HepG2 (cell line): ENCODE results near the gene EIF4G2. TPM values are rescaled to one million over a fixed set of nuclear protein-coding genes. Genes with fewer than 3 reads are reported as not detected.

Source experiments
- ATF7-NPFF ChIP-seq: sonication (generic); formaldehyde crosslinking; IDR thresholded peaks from 2 replicates; pipeline ENCODE4 v1.8.1; 2023; ENCODE audit warnings: mild to moderate bottlenecking, low read depth, missing genetic modification reagents, moderate library complexity
- DNMT1 ChIP-seq: sonication (generic); formaldehyde crosslinking; IDR thresholded peaks from 2 replicates; pipeline ENCODE4 v1.5.1; 2020; ENCODE audit warnings: mild to moderate bottlenecking, missing genetic modification reagents
- FOXK1 ChIP-seq: sonication (generic); formaldehyde crosslinking; IDR thresholded peaks from 2 replicates; pipeline ENCODE4 v1.4.0; 2020; ENCODE audit warnings: low read depth, missing genetic modification reagents, borderline replicate concordance
- FOXP1 ChIP-seq, 2 experiments: fragments of 450-650 bp in 1 of 2; IDR thresholded peaks; 2 replicates each; pipeline ENCODE4 v1.6.1; 2017 to 2018; ENCODE audit warnings: antibody characterized with exemption in 1 of 2
- HDAC6 ChIP-seq: fragments of 200-600 bp; sonication (generic); IDR thresholded peaks from 2 replicates; pipeline ENCODE4 v1.7.0; 2017; ENCODE audit warnings: mild to moderate bottlenecking, antibody characterized with exemption, low read length, low read depth
- KAT2B ChIP-seq: fragments of 150-350 bp; IDR thresholded peaks from 2 replicates; pipeline ENCODE4 v1.6.1; 2014; ENCODE audit warnings: low read depth, low read length, borderline replicate concordance
- MEIS1 ChIP-seq: sonication (generic); formaldehyde crosslinking; IDR thresholded peaks from 2 replicates; pipeline ENCODE4 v1.9.0; 2021; ENCODE audit warnings: mild to moderate bottlenecking, missing genetic modification reagents, moderate library complexity, borderline replicate concordance
- MEIS2 ChIP-seq: sonication (generic); formaldehyde crosslinking; IDR thresholded peaks from 2 replicates; pipeline ENCODE4 v1.9.0; 2021; ENCODE audit warnings: mild to moderate bottlenecking, missing genetic modification reagents
- NAIF1 ChIP-seq: sonication (generic); formaldehyde crosslinking; IDR thresholded peaks from 2 replicates; pipeline ENCODE4 v1.5.0; 2020; ENCODE audit warnings: mild to moderate bottlenecking, missing genetic modification reagents, borderline replicate concordance
- NFYC ChIP-seq: IDR thresholded peaks from 2 replicates; pipeline ENCODE4 v1.6.1; 2016; ENCODE audit warnings: missing genetic modification reagents, missing compliant biosample characterization
- PCBP1 ChIP-seq: fragments of 200-400 bp; formaldehyde crosslinking; IDR thresholded peaks from 2 replicates; pipeline ENCODE4 v1.6.1; 2017; ENCODE audit warnings: mild to moderate bottlenecking, low read depth, low read length, borderline replicate concordance
- PHF20 ChIP-seq: sonication (generic); formaldehyde crosslinking; IDR thresholded peaks from 2 replicates; pipeline ENCODE4 v1.5.0; 2020; ENCODE audit warnings: mild to moderate bottlenecking, missing genetic modification reagents
- PHF8 ChIP-seq: sonication (generic); formaldehyde crosslinking; IDR thresholded peaks from 2 replicates; pipeline ENCODE4 v1.5.0; 2020; ENCODE audit warnings: missing genetic modification reagents
- POLR2AphosphoS5 ChIP-seq: IDR thresholded peaks from 2 replicates; pipeline ENCODE4 v1.6.1; 2012; ENCODE audit warnings: low read depth, low read length
- SATB2 ChIP-seq: sonication (generic); formaldehyde crosslinking; IDR thresholded peaks from 2 replicates; pipeline ENCODE4 v1.5.0; 2020; ENCODE audit warnings: missing genetic modification reagents
- SUZ12 ChIP-seq: fragments of 150-350 bp; IDR thresholded peaks from 2 replicates; pipeline ENCODE4 v1.6.1; 2014; ENCODE audit warnings: low read depth, low read length
- ZBTB42 ChIP-seq: sonication (generic); formaldehyde crosslinking; IDR thresholded peaks from 2 replicates; pipeline ENCODE4 v1.5.0; 2020; ENCODE audit warnings: mild to moderate bottlenecking, missing genetic modification reagents
- ZFP36L1 ChIP-seq: sonication (generic); formaldehyde crosslinking; IDR thresholded peaks from 2 replicates; pipeline ENCODE4 v1.8.0; 2022; ENCODE audit warnings: mild to moderate bottlenecking, missing genetic modification reagents, moderate library complexity
- ZNF614 ChIP-seq: IDR thresholded peaks from 2 replicates; pipeline ENCODE4 v1.6.1; 2018; ENCODE audit warnings: missing biosample characterization, missing genetic modification reagents, inconsistent platforms, borderline replicate concordance
- ZNF615 ChIP-seq: sonication (generic); formaldehyde crosslinking; IDR thresholded peaks from 2 replicates; pipeline ENCODE4 v1.5.0; 2020; ENCODE audit warnings: mild to moderate bottlenecking, missing genetic modification reagents, borderline replicate concordance
- polyA plus RNA-seq, 8 experiments: library from polyadenylated mRNA; depleted of rRNA in 3 of 8; stranded (reverse) in 7 of 8; unstranded in 1 of 8; fragments of >200 nt; fragmentation: Illumina TruSeq in 4 of 8; extraction: Trizol in 4 of 8; gene quantifications; 2 replicates each; pipeline versions ENCODE4 v1.2.1 to v1.2.3, GENCODE V29; 2011 to 2016; ENCODE audit warnings: low read depth in 4 of 8, missing spikeins in 1 of 8, mixed read lengths in 1 of 8; ENCODE audit not compliant: insufficient read depth in 1 of 8
- total RNA-seq, 5 experiments: library from RNA; depleted of rRNA; stranded (reverse); fragments of >200 nt; fragmentation: Illumina TruSeq; extraction: Trizol; gene quantifications; 2 replicates each; pipeline ENCODE4 v1.2.3, GENCODE V29; 2016; ENCODE audit warnings: low read depth in 1 of 5
- TF ChIP-seq, protein P1 (sequence below): sonication (generic); formaldehyde crosslinking; IDR thresholded peaks from 2 replicates; pipeline ENCODE4 v1.5.1; 2020; ENCODE audit warnings: mild to moderate bottlenecking, moderate library complexity, missing genetic modification reagents
- TF ChIP-seq, protein P2 (sequence below): sonication (generic); formaldehyde crosslinking; IDR thresholded peaks from 2 replicates; pipeline ENCODE4 v1.4.0; 2020; ENCODE audit warnings: missing genetic modification reagents, borderline replicate concordance
- TF ChIP-seq, protein P3 (sequence below): sonication (generic); formaldehyde crosslinking; IDR thresholded peaks from 2 replicates; pipeline ENCODE4 v1.9.0; 2022; ENCODE audit warnings: missing genetic modification reagents, mild to moderate bottlenecking, borderline replicate concordance

EIF4G2 gene
- total and polyA plus RNA-seq, 2 of the 13 experiments (the other 11 are each of a cell fraction or from before 2014, with no cell fraction given): 362 to 546 TPM

DNA sequence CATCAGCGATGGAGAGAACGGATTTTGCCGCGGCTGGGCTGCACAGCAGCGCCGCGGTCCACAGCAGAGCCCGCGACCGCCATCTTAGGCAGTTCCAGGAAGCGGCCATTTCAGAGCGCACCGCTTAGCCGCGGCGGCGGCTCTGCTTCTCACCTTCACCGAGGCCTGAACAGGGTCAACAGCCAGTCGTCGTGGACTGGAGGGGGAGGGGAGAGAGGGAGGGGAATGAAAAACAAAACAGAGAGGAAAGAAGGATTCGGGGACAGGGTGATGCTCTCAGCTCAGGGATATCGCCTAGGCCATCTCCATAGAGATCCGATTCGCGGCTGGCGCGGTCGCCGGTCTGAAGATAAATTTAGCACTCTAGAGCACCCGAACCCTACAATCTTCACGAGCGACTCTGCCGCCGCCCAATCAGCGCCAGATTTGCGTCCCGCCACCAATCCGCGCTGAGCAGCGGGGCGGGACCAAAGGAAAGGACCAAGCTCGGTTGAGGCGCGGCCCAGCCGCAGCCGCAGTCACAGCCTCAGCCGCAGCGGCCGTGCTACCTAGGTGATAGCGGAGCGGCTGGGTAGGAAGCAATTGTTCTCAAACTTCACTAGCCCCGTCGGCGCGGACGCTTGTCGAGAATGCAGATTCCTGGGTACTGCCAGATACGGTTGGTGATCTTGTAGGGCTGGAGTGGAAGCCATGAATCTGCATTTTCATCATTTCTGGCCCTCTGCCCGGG, 49.1 kb upstream of the EIF4G2 start, which contains the start of gene ZBED5 (continued):
- TF ChIP-seq ATF7-NPFF: peak; percentile 68; the same call in 1 of the 2 replicates
- TF ChIP-seq ZBTB42 (CRISPR knock-in tag): peak; percentile 82
- no peak for TF ChIP-seq DNMT1 (CRISPR knock-in tag)
- peak; percentile 83 for TF ChIP-seq PHF8 (CRISPR knock-in tag)
- TF ChIP-seq, protein P1, sequence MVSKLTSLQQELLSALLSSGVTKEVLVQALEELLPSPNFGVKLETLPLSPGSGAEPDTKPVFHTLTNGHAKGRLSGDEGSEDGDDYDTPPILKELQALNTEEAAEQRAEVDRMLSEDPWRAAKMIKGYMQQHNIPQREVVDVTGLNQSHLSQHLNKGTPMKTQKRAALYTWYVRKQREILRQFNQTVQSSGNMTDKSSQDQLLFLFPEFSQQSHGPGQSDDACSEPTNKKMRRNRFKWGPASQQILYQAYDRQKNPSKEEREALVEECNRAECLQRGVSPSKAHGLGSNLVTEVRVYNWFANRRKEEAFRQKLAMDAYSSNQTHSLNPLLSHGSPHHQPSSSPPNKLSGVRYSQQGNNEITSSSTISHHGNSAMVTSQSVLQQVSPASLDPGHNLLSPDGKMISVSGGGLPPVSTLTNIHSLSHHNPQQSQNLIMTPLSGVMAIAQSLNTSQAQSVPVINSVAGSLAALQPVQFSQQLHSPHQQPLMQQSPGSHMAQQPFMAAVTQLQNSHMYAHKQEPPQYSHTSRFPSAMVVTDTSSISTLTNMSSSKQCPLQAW (CRISPR knock-in tag): no peak; the same call in 1 of the 2 replicates
- TF ChIP-seq, protein P2, sequence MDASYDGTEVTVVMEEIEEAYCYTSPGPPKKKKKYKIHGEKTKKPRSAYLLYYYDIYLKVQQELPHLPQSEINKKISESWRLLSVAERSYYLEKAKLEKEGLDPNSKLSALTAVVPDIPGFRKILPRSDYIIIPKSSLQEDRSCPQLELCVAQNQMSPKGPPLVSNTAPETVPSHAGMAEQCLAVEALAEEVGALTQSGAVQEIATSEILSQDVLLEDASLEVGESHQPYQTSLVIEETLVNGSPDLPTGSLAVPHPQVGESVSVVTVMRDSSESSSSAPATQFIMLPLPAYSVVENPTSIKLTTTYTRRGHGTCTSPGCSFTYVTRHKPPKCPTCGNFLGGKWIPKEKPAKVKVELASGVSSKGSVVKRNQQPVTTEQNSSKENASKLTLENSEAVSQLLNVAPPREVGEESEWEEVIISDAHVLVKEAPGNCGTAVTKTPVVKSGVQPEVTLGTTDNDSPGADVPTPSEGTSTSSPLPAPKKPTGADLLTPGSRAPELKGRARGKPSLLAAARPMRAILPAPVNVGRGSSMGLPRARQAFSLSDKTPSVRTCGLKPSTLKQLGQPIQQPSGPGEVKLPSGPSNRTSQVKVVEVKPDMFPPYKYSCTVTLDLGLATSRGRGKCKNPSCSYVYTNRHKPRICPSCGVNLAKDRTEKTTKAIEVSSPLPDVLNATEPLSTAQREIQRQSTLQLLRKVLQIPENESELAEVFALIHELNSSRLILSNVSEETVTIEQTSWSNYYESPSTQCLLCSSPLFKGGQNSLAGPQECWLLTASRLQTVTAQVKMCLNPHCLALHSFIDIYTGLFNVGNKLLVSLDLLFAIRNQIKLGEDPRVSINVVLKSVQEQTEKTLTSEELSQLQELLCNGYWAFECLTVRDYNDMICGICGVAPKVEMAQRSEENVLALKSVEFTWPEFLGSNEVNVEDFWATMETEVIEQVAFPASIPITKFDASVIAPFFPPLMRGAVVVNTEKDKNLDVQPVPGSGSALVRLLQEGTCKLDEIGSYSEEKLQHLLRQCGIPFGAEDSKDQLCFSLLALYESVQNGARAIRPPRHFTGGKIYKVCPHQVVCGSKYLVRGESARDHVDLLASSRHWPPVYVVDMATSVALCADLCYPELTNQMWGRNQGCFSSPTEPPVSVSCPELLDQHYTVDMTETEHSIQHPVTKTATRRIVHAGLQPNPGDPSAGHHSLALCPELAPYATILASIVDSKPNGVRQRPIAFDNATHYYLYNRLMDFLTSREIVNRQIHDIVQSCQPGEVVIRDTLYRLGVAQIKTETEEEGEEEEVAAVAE: no peak
- peak; percentile 52 for TF ChIP-seq PHF20 (CRISPR knock-in tag)
- no peak for TF ChIP-seq SUZ12
- TF ChIP-seq KAT2B: no peak
- no peak for TF ChIP-seq MEIS2 (CRISPR knock-in tag)
- 0 out of 2 replicates have a peak, but pooled peaks have one; percentile 21 for TF ChIP-seq ZFP36L1 (CRISPR knock-in tag)
- no peak; the same call in 1 of the 2 replicates for TF ChIP-seq FOXK1
- TF ChIP-seq MEIS1 (CRISPR knock-in tag): no peak
- TF ChIP-seq SATB2 (CRISPR knock-in tag): no peak
- no peak for TF ChIP-seq HDAC6
- peak; percentile 94 for TF ChIP-seq POLR2AphosphoS5
- TF ChIP-seq NAIF1 (CRISPR knock-in tag): peak; percentile 18; the same call in 1 of the 2 replicates
- no peak for TF ChIP-seq ZNF615 (CRISPR knock-in tag)
- TF ChIP-seq FOXP1 (IDR thresholded peaks at IDR 0.05): no peak
- TF ChIP-seq FOXP1 (CRISPR knock-in tag; IDR thresholded peaks at IDR 0.05): no peak
- 0 out of 2 replicates have a peak, but pooled peaks have one; percentile 28 for TF ChIP-seq ZNF614 (CRISPR knock-in tag)
- TF ChIP-seq, protein P3, sequence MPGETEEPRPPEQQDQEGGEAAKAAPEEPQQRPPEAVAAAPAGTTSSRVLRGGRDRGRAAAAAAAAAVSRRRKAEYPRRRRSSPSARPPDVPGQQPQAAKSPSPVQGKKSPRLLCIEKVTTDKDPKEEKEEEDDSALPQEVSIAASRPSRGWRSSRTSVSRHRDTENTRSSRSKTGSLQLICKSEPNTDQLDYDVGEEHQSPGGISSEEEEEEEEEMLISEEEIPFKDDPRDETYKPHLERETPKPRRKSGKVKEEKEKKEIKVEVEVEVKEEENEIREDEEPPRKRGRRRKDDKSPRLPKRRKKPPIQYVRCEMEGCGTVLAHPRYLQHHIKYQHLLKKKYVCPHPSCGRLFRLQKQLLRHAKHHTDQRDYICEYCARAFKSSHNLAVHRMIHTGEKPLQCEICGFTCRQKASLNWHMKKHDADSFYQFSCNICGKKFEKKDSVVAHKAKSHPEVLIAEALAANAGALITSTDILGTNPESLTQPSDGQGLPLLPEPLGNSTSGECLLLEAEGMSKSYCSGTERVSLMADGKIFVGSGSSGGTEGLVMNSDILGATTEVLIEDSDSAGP (CRISPR knock-in tag): peak; percentile 72; the same call in 1 of the 2 replicates
- peak; percentile 82 for TF ChIP-seq PCBP1
- peak; percentile 94 for TF ChIP-seq NFYC (CRISPR knock-in tag)
